ENCODE data around the gene OMP. TPM values are rescaled to one million over a fixed set of nuclear protein-coding genes. Genes with fewer than 3 reads are reported as not detected.

OMP gene
- total and polyA plus RNA-seq, 4 experiments from 2014 or later, result 0.79 TPM; not detected in 3

DNA sequence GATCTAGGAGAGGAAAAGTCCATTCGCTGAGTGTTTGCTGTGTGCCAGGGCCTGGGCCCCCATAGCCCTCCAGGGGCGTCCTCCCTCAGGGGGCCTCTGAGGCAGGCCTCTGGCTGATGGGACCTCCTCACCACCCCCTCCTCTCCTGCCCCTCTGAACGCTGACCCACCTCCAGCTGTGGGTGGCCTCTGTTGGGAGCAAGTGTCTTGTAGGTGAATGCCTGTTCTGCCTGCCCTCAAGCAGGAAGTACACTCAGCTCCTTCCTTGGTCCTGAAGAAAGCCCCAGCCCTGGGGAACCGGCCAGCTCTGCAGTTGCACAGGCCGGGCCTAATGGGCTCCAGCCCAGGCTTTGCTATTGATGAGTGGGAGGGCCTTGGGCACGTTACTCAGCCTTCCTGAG is 28.9 kb downstream of the OMP start:
- Histone ChIP-seq H3K27me3 (ENCODE audit: insufficient read depth, low read length) (no peaks in the 10 kb centered on the region), H3K27ac (ENCODE audit: low read depth, low read length) (no peak overlapping the region), H3K36me3 (ENCODE audit: insufficient read depth, low read length) (no peaks in the 10 kb centered on the region), H3K9me3 (ENCODE audit: control insufficient read depth in 1 of 2, low read length in 2 of 2) (no peaks in the 10 kb centered on the region), H3K4me1 (ENCODE audit: insufficient read depth, low read length) (peaks cover 14% of the 10 kb centered on the region), H3K4me3 (ENCODE audit: low read length in 2 of 2) (no peak overlapping the region)
- intact Hi-C loops (cut with micrococcal nuclease), result no loop called here
- DNase-seq, result no peak
- H3K9me3 Mint-ChIP-seq, result no peaks in the 10 kb centered on the region
- H3K4me1 Mint-ChIP-seq, result peaks cover 3 to 14% (median 6%) of the 10 kb centered on the region in 4 donors
- no peak overlapping the region for H3K4me3 Mint-ChIP-seq
- no peaks in the 10 kb centered on the region for H3K36me3 Mint-ChIP-seq
- H3K27me3 Mint-ChIP-seq, result no peaks in the 10 kb centered on the region
- CTCF ChIA-PET (ENCODE audit: partially characterized antibody), result interaction anchor here (0.6 to 5.6 kb wide), 2 partner anchors 56 to 1057 kb away, joined by 4 to 89 read pairs; partner anchors contain the start of gene KCTD21
- no peak overlapping the region for H3K27ac Mint-ChIP-seq
- POLR2A ChIA-PET (ENCODE audit: partially characterized antibody), result no interaction called here

DNA sequence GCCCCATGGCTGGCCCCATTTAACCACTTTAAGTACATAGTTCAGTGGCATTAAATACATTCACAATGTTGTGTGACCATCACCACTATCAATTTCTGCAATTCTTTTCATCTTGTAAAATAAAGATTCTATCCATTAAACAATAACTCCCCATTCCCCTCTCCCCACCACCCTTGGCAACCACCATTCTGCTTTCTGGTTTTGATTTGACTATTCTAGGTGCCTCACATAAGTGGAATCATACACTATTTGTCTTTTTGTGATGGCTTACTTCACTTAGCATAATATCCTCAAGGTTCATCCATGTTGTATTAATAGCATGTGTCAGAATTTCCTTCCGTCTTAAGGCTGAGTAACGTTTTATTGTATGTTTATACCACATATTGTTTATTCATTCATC is 32.4 kb downstream of the OMP start:
- H3K27ac Mint-ChIP-seq, result no peak overlapping the region
- CTCF ChIA-PET (ENCODE audit: partially characterized antibody), result interaction anchor here (2.0 to 2.3 kb wide), 2 partner anchors 8 to 52 kb away, joined by 6 to 13 read pairs; partner anchors contain the start of gene MYO7A
- POLR2A ChIA-PET (ENCODE audit: partially characterized antibody), result no interaction called here
- peaks cover 0 to 18% of the 10 kb centered on the region in 2 donors for H3K27me3 Mint-ChIP-seq
- H3K9me3 Mint-ChIP-seq, result no peaks in the 10 kb centered on the region
- Histone ChIP-seq H3K4me1 (ENCODE audit: insufficient read depth, low read length) (no peaks in the 10 kb centered on the region), H3K36me3 (ENCODE audit: insufficient read depth, low read length) (no peaks in the 10 kb centered on the region), H3K4me3 (ENCODE audit: low read length in 2 of 2) (no peak overlapping the region), H3K27ac (ENCODE audit: low read depth, low read length) (no peak overlapping the region), H3K27me3 (ENCODE audit: insufficient read depth, low read length) (no peaks in the 10 kb centered on the region), H3K9me3 (ENCODE audit: control insufficient read depth in 1 of 2, low read length in 2 of 2) (no peaks in the 10 kb centered on the region)
- no peak overlapping the region for H3K4me3 Mint-ChIP-seq
- H3K36me3 Mint-ChIP-seq, result no peaks in the 10 kb centered on the region
- intact Hi-C loops (cut with micrococcal nuclease), result no loop called here
- H3K4me1 Mint-ChIP-seq, result peaks cover 0 to 2% (median under 1%) of the 10 kb centered on the region in 4 donors
- no peak for DNase-seq

DNA sequence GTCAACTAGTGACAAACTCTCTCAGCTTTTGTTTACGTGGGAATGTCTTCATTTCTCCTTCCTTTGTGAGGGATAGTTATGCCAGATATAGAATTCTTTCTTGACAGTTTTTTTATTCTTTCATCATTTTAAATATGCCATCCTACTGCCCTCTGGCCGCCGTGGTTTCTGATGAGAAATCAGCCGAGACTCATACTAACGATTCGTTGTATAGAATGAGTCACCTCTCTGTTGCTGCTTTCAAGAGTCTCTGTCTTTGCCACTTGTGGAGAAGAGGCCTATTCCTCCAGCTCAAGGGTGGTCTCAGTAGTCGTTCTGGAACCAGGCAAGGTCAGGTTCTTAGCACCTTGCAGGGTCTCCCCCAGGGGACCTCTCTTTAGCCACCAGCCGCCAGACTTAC is 33.4 kb downstream of the OMP start:
- DNase-seq, result no peak
- Histone ChIP-seq H3K27me3 (ENCODE audit: insufficient read depth, low read length) (no peaks in the 10 kb centered on the region), H3K4me3 (ENCODE audit: low read length in 2 of 2) (no peak overlapping the region), H3K27ac (ENCODE audit: low read depth, low read length) (no peak overlapping the region), H3K9me3 (ENCODE audit: control insufficient read depth in 1 of 2, low read length in 2 of 2) (no peaks in the 10 kb centered on the region), H3K36me3 (ENCODE audit: insufficient read depth, low read length) (no peaks in the 10 kb centered on the region), H3K4me1 (ENCODE audit: insufficient read depth, low read length) (no peaks in the 10 kb centered on the region)
- H3K27me3 Mint-ChIP-seq, result peaks cover 0 to 18% of the 10 kb centered on the region in 2 donors
- H3K27ac Mint-ChIP-seq, result no peak overlapping the region
- ChIA-PET CTCF (ENCODE audit: partially characterized antibody) (interaction anchor here (1.0 to 2.3 kb wide), 3 partner anchors 9 to 51 kb away, joined by 4 to 13 read pairs (median 6); partner anchors contain the start of gene MYO7A), POLR2A (ENCODE audit: partially characterized antibody) (no interaction called here)
- H3K4me3 Mint-ChIP-seq, result no peak overlapping the region
- intact Hi-C loops (cut with micrococcal nuclease), result no loop called here
- no peaks in the 10 kb centered on the region for H3K36me3 Mint-ChIP-seq
- no peaks in the 10 kb centered on the region for H3K9me3 Mint-ChIP-seq
- H3K4me1 Mint-ChIP-seq, result peaks cover 0 to 2% (median under 1%) of the 10 kb centered on the region in 4 donors

DNA sequence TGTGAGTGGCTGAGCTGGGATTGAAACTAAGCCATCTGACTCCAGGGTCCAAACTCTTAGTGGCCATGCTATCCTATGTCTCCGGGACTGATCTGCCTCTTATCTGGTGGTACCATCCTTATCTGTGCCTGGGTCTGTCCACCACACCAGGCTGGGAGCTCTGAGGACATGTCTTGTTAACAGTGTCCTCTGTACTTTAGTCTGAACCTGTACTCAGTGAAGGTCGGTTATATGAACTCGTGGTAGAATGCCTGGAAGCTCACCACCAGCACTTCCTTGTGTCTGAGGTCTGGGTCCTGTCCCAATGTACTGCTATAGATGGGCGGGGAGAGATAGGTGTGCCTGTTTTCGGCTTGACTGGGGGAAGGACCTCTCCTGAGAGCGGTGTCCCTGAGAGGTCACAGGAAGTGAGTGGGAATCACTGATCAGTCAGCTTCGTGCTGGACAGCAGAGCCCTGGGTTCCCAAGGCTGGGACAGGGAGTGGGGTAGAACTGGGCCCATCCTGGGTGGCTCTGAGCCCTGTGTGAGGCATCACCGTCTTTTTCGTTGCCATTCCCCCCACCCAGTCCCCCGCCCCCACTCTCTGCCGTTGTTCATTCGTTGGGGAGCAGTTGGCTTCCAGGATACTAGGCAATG is 34.3 kb downstream of the OMP start:
- ChIA-PET CTCF (ENCODE audit: partially characterized antibody) (interaction anchor here (1.0 to 2.3 kb wide), 3 partner anchors 10 to 51 kb away, joined by 4 to 13 read pairs (median 6); partner anchors contain the start of gene MYO7A), POLR2A (ENCODE audit: partially characterized antibody) (no interaction called here)
- Histone ChIP-seq H3K27ac (ENCODE audit: low read depth, low read length) (no peak overlapping the region), H3K36me3 (ENCODE audit: insufficient read depth, low read length) (no peaks in the 10 kb centered on the region), H3K27me3 (ENCODE audit: insufficient read depth, low read length) (no peaks in the 10 kb centered on the region), H3K4me1 (ENCODE audit: insufficient read depth, low read length) (peaks cover under 1% of the 10 kb centered on the region), H3K4me3 (ENCODE audit: low read length in 2 of 2) (no peak overlapping the region), H3K9me3 (ENCODE audit: control insufficient read depth in 1 of 2, low read length in 2 of 2) (no peaks in the 10 kb centered on the region)
- intact Hi-C loops (cut with micrococcal nuclease), result no loop called here
- Mint-ChIP-seq H3K9me3 (no peaks in the 10 kb centered on the region), H3K27me3 (peaks cover 0 to 18% of the 10 kb centered on the region in 2 donors), H3K4me3 (no peak overlapping the region), H3K4me1 (peaks cover 1 to 4% (median 3%) of the 10 kb centered on the region in 4 donors), H3K36me3 (no peaks in the 10 kb centered on the region), H3K27ac (peak overlapping the region in 1 of 7 donors; percentile 49)
- DNase-seq, result no peak

DNA sequence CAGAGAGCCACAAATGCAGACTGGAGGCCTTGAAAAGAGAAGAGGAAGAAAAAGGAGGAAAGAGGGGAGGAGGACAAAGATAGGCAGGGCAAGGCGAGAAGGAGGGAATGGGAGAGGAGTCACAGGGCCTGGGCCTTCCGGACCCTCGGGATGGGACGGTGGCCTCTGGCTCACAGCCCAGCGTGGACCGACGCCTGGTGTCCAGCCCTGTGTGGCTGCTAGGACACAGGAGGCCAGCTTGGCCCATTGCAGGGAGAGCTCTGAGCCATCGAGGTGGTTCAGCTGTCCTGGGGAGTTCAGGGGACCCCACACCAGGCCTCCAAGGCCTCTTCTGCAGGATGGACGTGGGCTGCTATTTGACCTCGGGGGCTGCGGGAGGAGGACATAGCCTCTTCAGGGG is 34.8 kb downstream of the OMP start:
- no peaks in the 10 kb centered on the region for H3K36me3 ChIP-seq (ENCODE audit: insufficient read depth, low read length)
- POLR2A ChIA-PET (ENCODE audit: partially characterized antibody), result no interaction called here
- CTCF ChIA-PET (ENCODE audit: partially characterized antibody), result interaction anchor here (2.3 kb wide), 1 partner anchor 10 kb away, joined by 13 read pairs; the partner anchor contains the start of gene MYO7A
- H3K9me3 ChIP-seq (ENCODE audit: control insufficient read depth in 1 of 2, low read length in 2 of 2), result no peaks in the 10 kb centered on the region
- intact Hi-C loops (cut with micrococcal nuclease), result no loop called here
- Mint-ChIP-seq H3K27me3 (peaks cover 0 to 18% of the 10 kb centered on the region in 2 donors), H3K27ac (no peak overlapping the region), H3K4me3 (no peak overlapping the region), H3K4me1 (peaks cover 6 to 10% (median 8%) of the 10 kb centered on the region in 4 donors), H3K36me3 (no peaks in the 10 kb centered on the region), H3K9me3 (no peaks in the 10 kb centered on the region)
- H3K4me1 ChIP-seq (ENCODE audit: insufficient read depth, low read length), result peaks cover 6% of the 10 kb centered on the region
- H3K4me3 ChIP-seq (ENCODE audit: low read length in 2 of 2), result no peak overlapping the region
- H3K27me3 ChIP-seq (ENCODE audit: insufficient read depth, low read length), result no peaks in the 10 kb centered on the region
- no peak overlapping the region for H3K27ac ChIP-seq (ENCODE audit: low read depth, low read length)
- no peak for DNase-seq

DNA sequence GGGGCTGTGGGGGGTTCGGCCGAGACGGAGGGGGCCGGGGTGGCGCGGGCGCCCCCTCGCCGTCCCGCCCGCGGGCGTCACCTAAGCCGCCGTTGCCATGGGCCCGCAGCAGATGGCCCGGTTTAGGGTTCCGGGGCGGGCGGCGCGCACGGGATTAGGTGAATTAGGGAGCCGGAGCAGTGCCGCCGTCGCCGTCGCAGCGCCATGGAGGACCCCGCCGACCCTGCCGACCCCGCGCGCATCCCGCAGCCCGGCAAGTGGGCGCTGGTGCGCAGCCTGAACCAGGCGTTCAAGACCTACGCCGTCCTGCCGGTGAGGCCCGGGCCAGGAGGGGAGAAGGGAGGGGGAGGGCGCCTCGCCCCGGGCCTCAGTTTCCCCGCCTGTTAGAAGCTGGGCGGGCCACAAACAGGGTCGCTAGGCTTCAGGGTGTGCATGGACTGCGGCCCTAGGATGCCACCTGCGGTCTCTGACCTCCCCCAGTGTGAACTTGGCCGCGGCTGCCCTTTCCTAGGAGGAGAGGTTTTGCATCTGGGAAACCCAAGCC is 35.5 kb downstream of the OMP start:
- Histone ChIP-seq H3K27me3 (ENCODE audit: insufficient read depth, low read length) (no peaks in the 10 kb centered on the region), H3K27ac (ENCODE audit: low read depth, low read length) (no peak overlapping the region), H3K4me1 (ENCODE audit: insufficient read depth, low read length) (peaks cover 9% of the 10 kb centered on the region), H3K4me3 (ENCODE audit: low read length in 2 of 2) (no peak overlapping the region), H3K36me3 (ENCODE audit: insufficient read depth, low read length) (no peaks in the 10 kb centered on the region), H3K9me3 (ENCODE audit: control insufficient read depth in 1 of 2, low read length in 2 of 2) (no peaks in the 10 kb centered on the region)
- H3K27ac Mint-ChIP-seq, result no peak overlapping the region
- no peak overlapping the region for H3K4me3 Mint-ChIP-seq
- ChIA-PET CTCF (ENCODE audit: partially characterized antibody) (no interaction called here), POLR2A (ENCODE audit: partially characterized antibody) (no interaction called here)
- H3K27me3 Mint-ChIP-seq, result peaks cover 0 to 18% of the 10 kb centered on the region in 2 donors
- H3K9me3 Mint-ChIP-seq, result no peaks in the 10 kb centered on the region
- DNase-seq, result no peak
- H3K36me3 Mint-ChIP-seq, result no peaks in the 10 kb centered on the region
- H3K4me1 Mint-ChIP-seq, result peaks cover 7 to 14% (median 11%) of the 10 kb centered on the region in 4 donors
- intact Hi-C loops (cut with micrococcal nuclease), result no loop called here

DNA sequence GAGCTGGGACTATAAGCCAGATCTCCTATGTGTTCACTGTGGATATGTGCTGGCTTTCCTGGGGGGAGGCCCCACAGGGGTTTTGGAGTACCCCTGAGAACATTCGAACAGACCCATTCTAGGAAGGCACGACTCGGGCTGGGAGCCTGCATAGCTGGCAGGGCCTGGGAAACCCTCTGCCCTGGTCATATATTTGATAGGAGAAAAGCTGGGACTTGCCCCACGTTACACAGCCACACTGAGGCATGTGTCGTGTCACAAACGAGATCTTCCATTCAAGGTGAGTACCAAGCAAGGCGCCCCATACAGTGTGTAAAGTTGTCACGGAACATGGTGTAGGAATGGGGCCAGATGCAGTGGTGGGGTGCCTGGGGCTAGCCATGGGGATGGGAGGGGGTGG is 36.6 kb downstream of the OMP start:
- H3K9me3 ChIP-seq (ENCODE audit: control insufficient read depth in 1 of 2, low read length in 2 of 2), result no peaks in the 10 kb centered on the region
- no peaks in the 10 kb centered on the region for H3K27me3 ChIP-seq (ENCODE audit: insufficient read depth, low read length)
- Mint-ChIP-seq H3K27ac (no peak overlapping the region), H3K27me3 (peaks cover 0 to 18% of the 10 kb centered on the region in 2 donors), H3K4me3 (no peak overlapping the region), H3K9me3 (no peaks in the 10 kb centered on the region), H3K36me3 (no peaks in the 10 kb centered on the region), H3K4me1 (peaks cover 8 to 15% (median 12%) of the 10 kb centered on the region in 4 donors)
- H3K36me3 ChIP-seq (ENCODE audit: insufficient read depth, low read length), result no peaks in the 10 kb centered on the region
- peaks cover 9% of the 10 kb centered on the region for H3K4me1 ChIP-seq (ENCODE audit: insufficient read depth, low read length)
- ChIA-PET POLR2A (ENCODE audit: partially characterized antibody) (no interaction called here), CTCF (ENCODE audit: partially characterized antibody) (no interaction called here)
- intact Hi-C loops (cut with micrococcal nuclease), result no loop called here
- no peak overlapping the region for H3K27ac ChIP-seq (ENCODE audit: low read depth, low read length)
- DNase-seq, result no peak
- no peak overlapping the region for H3K4me3 ChIP-seq (ENCODE audit: low read length in 2 of 2)
